Panc1 (cell line): ENCODE measurements around the gene CDK17. TPM values are rescaled to one million over a fixed set of nuclear protein-coding genes. Genes with fewer than 3 reads are reported as not detected.

Experiments used
- ATAC-seq: fragments of 200-7000 bp; cut with Tn5 transposase; 2 replicates; pipeline ENCODE4 v1.9.1; 2020; ENCODE audit warnings: mild to moderate bottlenecking, moderate library complexity
- BruUV-seq: library from RNA; stranded (reverse); fragments of 400-500 nt; replicated peaks from 2 replicates; lab custom pipeline; 2021; lab: Mats Ljungman, UMichigan
- CTCF ChIA-PET: fragments of 300-600 bp; sonication (Branson Sonifier 250); formaldehyde crosslinking; loops from one replicate; lab custom pipeline; 2022; ENCODE audit warnings: antibody characterized with exemption; lab: Charles Lee
- POLR2A ChIA-PET: fragments of 300-600 bp; sonication (Branson Sonifier 250); formaldehyde crosslinking; loops from one replicate; lab custom pipeline; 2022; ENCODE audit warnings: antibody characterized with exemption; lab: Charles Lee
- DNase-seq: peaks from one replicate; pipeline ENCODE4 v3.0.0-alpha.2; 2010; ENCODE audit warnings: low read depth, low spot score
- H3K27ac ChIP-seq: 2 replicates; pipeline ENCODE4 v1.5.1; 2011; ENCODE audit warnings: mild to moderate bottlenecking, low read length, inconsistent platforms
- H3K27me3 ChIP-seq: fragments of 200-500 bp; sonication (Bioruptor generic); 2 replicates; pipeline ENCODE4 v1.6.0; 2014; ENCODE audit warnings: low read length, inconsistent platforms; ENCODE audit not compliant: control insufficient read depth, insufficient read depth
- H3K36me3 ChIP-seq: fragments of 200-500 bp; sonication (Bioruptor generic); 2 replicates; pipeline ENCODE4 v1.5.1; 2014; ENCODE audit warnings: inconsistent platforms, mild to moderate bottlenecking, low read length, moderate library complexity; ENCODE audit not compliant: control insufficient read depth, insufficient read depth
- H3K4me1 ChIP-seq: 2 replicates; pipeline ENCODE4 v1.5.1; 2011; ENCODE audit warnings: inconsistent platforms, mild to moderate bottlenecking, low read length, moderate library complexity; ENCODE audit not compliant: control insufficient read depth, insufficient read depth
- H3K4me3 ChIP-seq, 2 experiments: 2 replicates each; pipeline ENCODE4 v1.5.1; 2011 to 2012; ENCODE audit warnings: low read depth in 2 of 2, low read length in 2 of 2, mild to moderate bottlenecking in 2 of 2, inconsistent platforms in 1 of 2, moderate library complexity in 1 of 2
- H3K9me3 ChIP-seq: fragments of 200-500 bp; sonication (Bioruptor generic); 2 replicates; pipeline ENCODE4 v1.5.1; 2014; ENCODE audit warnings: low read depth, mild to moderate bottlenecking, inconsistent platforms, low read length, moderate library complexity; ENCODE audit not compliant: control insufficient read depth, insufficient read depth
- CTCF ChIP-seq: fragments of 450-650 bp; IDR thresholded peaks from 2 replicates; pipeline ENCODE4 v1.5.1; 2017; ENCODE audit warnings: mild to moderate bottlenecking
- POLR2AphosphoS5 ChIP-seq: IDR thresholded peaks from 2 replicates; pipeline ENCODE4 v1.6.1; 2012; ENCODE audit warnings: mild to moderate bottlenecking, low read depth, low read length, moderate library complexity
- SIN3A ChIP-seq: IDR thresholded peaks from 2 replicates; pipeline ENCODE4 v1.6.1; 2012; ENCODE audit warnings: low read depth, mild to moderate bottlenecking, low read length, moderate library complexity, borderline replicate concordance; ENCODE audit not compliant: insufficient read depth
- TCF7L2 ChIP-seq: IDR thresholded peaks from 2 replicates; pipeline ENCODE4 v1.6.1; 2011; ENCODE audit warnings: mild to moderate bottlenecking, low read depth, low read length, inconsistent platforms
- in situ Hi-C: cut with HindIII; loops from 2 replicates; pipeline ENCODE4 v1.10.0; 2016; ENCODE audit warnings: low sequenced_read_pairs, low pct_unique_long_range_greater_than_20kb
- intact Hi-C: fragments of 100-400 bp; cut with micrococcal nuclease; formaldehyde crosslinking; loops from one replicate; pipeline ENCODE4 v1.10.0; 2022; ENCODE audit not compliant: unreplicated experiment
- total RNA-seq: library from RNA; stranded (reverse); gene quantifications from one replicate; pipeline ENCODE4 v1.2.1, GENCODE V29; 2021; ENCODE audit not compliant: unreplicated experiment
- TF ChIP-seq, protein P1 (sequence below), 2 experiments: IDR thresholded peaks; 2 replicates each; pipeline ENCODE4 v1.6.1; 2011 to 2012; ENCODE audit warnings: low read depth in 2 of 2, control low read depth in 1 of 2, low read length in 1 of 2, mild to moderate bottlenecking in 1 of 2, moderate library complexity in 1 of 2; ENCODE audit not compliant: insufficient read depth in 1 of 2

The CDK17 gene
- total RNA-seq, 1 experiment from 2014 or later = 23.2 TPM

- ChIA-PET CTCF (no interaction called here), POLR2A (interaction anchor here (0.6 kb wide), 1 partner anchor 1545 kb away, joined by 3 read pairs; no protein-coding TSS in a partner anchor)
- DNase-seq (no peak), ATAC-seq (no peak)
- H3K9me3 ChIP-seq = no peaks in the 10 kb centered on the region
- no peak overlapping the region for H3K4me3 ChIP-seq
- TF ChIP-seq POLR2AphosphoS5 (no peak), TCF7L2 (no peak), CTCF (no peak), SIN3A (no peak)
- TF ChIP-seq, protein P1, sequence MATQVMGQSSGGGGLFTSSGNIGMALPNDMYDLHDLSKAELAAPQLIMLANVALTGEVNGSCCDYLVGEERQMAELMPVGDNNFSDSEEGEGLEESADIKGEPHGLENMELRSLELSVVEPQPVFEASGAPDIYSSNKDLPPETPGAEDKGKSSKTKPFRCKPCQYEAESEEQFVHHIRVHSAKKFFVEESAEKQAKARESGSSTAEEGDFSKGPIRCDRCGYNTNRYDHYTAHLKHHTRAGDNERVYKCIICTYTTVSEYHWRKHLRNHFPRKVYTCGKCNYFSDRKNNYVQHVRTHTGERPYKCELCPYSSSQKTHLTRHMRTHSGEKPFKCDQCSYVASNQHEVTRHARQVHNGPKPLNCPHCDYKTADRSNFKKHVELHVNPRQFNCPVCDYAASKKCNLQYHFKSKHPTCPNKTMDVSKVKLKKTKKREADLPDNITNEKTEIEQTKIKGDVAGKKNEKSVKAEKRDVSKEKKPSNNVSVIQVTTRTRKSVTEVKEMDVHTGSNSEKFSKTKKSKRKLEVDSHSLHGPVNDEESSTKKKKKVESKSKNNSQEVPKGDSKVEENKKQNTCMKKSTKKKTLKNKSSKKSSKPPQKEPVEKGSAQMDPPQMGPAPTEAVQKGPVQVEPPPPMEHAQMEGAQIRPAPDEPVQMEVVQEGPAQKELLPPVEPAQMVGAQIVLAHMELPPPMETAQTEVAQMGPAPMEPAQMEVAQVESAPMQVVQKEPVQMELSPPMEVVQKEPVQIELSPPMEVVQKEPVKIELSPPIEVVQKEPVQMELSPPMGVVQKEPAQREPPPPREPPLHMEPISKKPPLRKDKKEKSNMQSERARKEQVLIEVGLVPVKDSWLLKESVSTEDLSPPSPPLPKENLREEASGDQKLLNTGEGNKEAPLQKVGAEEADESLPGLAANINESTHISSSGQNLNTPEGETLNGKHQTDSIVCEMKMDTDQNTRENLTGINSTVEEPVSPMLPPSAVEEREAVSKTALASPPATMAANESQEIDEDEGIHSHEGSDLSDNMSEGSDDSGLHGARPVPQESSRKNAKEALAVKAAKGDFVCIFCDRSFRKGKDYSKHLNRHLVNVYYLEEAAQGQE (IDR thresholded peaks at IDR 0.05; ENCODE audit: insufficient read depth in 1 of 2, low read depth in 2 of 2, low read length in 1 of 2) = no peak
- H3K36me3 ChIP-seq = no peaks in the 10 kb centered on the region
- H3K27ac ChIP-seq = no peak overlapping the region
- H3K27me3 ChIP-seq = no peaks in the 10 kb centered on the region
- intact Hi-C loops = no loop called here
- H3K4me1 ChIP-seq = peaks cover 3% of the 10 kb centered on the region; the same call in 1 of the 2 replicates
- BruUV-seq = no TSS peak
- in situ Hi-C loops = no loop called here
Measured at GRCh38 chr12:96233939-96234461, 166.2 kb downstream of the CDK17 start.

DNA sequence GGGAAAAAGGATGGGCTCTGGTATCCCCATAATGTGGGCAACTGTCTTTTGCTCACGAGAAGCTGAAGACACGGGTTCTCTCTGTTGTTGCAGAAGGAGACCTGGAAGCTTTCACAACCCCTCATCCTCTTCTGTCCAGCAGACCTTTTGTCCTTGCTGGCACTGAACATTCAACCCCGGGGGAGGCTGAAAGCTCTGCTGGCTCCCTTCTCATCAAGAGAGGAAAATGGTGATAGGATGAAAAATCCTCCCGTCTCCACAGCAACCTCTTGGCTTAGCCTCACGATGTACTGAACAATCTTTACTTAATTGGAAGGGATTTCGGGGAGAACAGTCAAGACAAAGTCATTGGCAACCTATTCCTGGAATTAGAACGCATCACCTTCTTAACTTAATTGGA is 167.1 kb downstream of the CDK17 start:
- ATAC-seq = no peak
- Histone ChIP-seq H3K27me3 (no peaks in the 10 kb centered on the region), H3K36me3 (no peaks in the 10 kb centered on the region), H3K4me1 (peaks cover 3% of the 10 kb centered on the region; the same call in 1 of the 2 replicates), H3K9me3 (no peaks in the 10 kb centered on the region), H3K27ac (no peak overlapping the region), H3K4me3 (no peak overlapping the region)
- POLR2A ChIA-PET = no interaction called here
- no peak for DNase-seq
- in situ Hi-C loops = no loop called here
- TF ChIP-seq SIN3A = no peak
- TF ChIP-seq CTCF = no peak
- TF ChIP-seq POLR2AphosphoS5 = no peak
- TF ChIP-seq TCF7L2 = no peak
- TF ChIP-seq, protein P1 (IDR thresholded peaks at IDR 0.05; ENCODE audit: insufficient read depth in 1 of 2, low read depth in 2 of 2, low read length in 1 of 2) = no peak
- BruUV-seq = no TSS peak
- CTCF ChIA-PET = no interaction called here
- intact Hi-C loops = no loop called here
